K562 (cell line): Measurements from ENCODE around the gene MYO16. TPM values are rescaled to one million over a fixed set of nuclear protein-coding genes. Genes with fewer than 3 reads are reported as not detected.

Experiments used
- ATAC-seq: fragments of 200-7000 bp; cut with Tn5 transposase; 3 replicates; pipeline ENCODE4 v1.9.1; 2020; ENCODE audit warnings: moderate library complexity
- BruUV-seq: library from RNA; stranded (reverse); fragments of 400-500 nt; replicated peaks from 2 replicates; lab custom pipeline; 2021; lab: Mats Ljungman, UMichigan
- CTCF ChIA-PET: fragments of 300-600 bp; formaldehyde crosslinking; extraction: SDS; loops from one replicate; lab custom pipeline; 2021; ENCODE audit warnings: low intra/inter-chr PET ratio; lab: Yijun Ruan, JAX
- POLR2A ChIA-PET: fragments of 300-600, 350-650 bp; sonication (Branson Sonifier 250); formaldehyde crosslinking; extraction: SDS; loops from one replicate; lab custom pipeline; 2021; ENCODE audit warnings: antibody characterized with exemption, inconsistent platforms; lab: Yijun Ruan, JAX
- DNase-seq, 4 experiments: peaks; one replicate each; pipeline versions ENCODE4 v3.0.0 to v3.0.0-alpha.2; 2011 to 2018; ENCODE audit warnings: low spot score in 3 of 4, mixed read lengths in 3 of 4; ENCODE audit errors: extremely low read depth in 1 of 4
- FAIRE-seq: peaks from 2 replicates; lab custom pipeline; 2011; peaks lifted over from hg19 to GRCh38; lab: Jason Lieb, UNC
- H2AFZ ChIP-seq: 2 replicates; pipeline ENCODE4 v1.6.0; 2011; ENCODE audit warnings: low read depth, low read length, control low read depth, inconsistent platforms
- H3K27ac ChIP-seq: fragments of 200-600 bp; 3 replicates; pipeline ENCODE4 v1.8.0; 2011; ENCODE audit warnings: low read depth, mild to moderate bottlenecking, control low read depth, inconsistent platforms, low read length, moderate library complexity, mixed read lengths; ENCODE audit errors: extremely low read depth
- H3K27me3 ChIP-seq, 2 experiments: fragments of 300-600 bp in 1 of 2; 2 replicates in 1 of 2; 3 replicates in 1 of 2; pipeline versions ENCODE4 v1.6.0 to v1.8.0; 2011; ENCODE audit warnings: inconsistent platforms in 2 of 2, low read length in 2 of 2, mild to moderate bottlenecking in 1 of 2, mixed read lengths in 1 of 2, moderate library complexity in 1 of 2; ENCODE audit not compliant: control insufficient read depth in 2 of 2, insufficient read depth in 2 of 2
- H3K36me3 ChIP-seq: fragments of 300-600 bp; 3 replicates; pipeline ENCODE4 v1.8.0; 2011; ENCODE audit warnings: mild to moderate bottlenecking, low read length, inconsistent platforms; ENCODE audit not compliant: control insufficient read depth, insufficient read depth
- H3K4me1 ChIP-seq, 2 experiments: fragments of 200-600 bp in 1 of 2; replicated peaks in 1 of 2; 2 replicates in 1 of 2; 3 replicates in 1 of 2; pipeline versions ENCODE4 v1.5.1 to v1.8.0; 2011; ENCODE audit warnings: inconsistent platforms in 2 of 2, low read length in 2 of 2, mild to moderate bottlenecking in 1 of 2, mixed read lengths in 1 of 2, moderate library complexity in 1 of 2; ENCODE audit not compliant: control insufficient read depth in 2 of 2, insufficient read depth in 2 of 2
- H3K4me2 ChIP-seq: 2 replicates; pipeline ENCODE4 v1.6.1; 2011; ENCODE audit warnings: low read length, control low read depth, inconsistent platforms, mixed read lengths; ENCODE audit not compliant: insufficient read depth
- H3K4me3 ChIP-seq: fragments of 200-600 bp; sonication (generic), shearing (Covaris generic); 2 replicates; pipeline ENCODE4 v1.5.1; 2016; ENCODE audit warnings: control low read depth, inconsistent platforms
- H3K79me2 ChIP-seq: fragments of 200-600 bp; 3 replicates; pipeline ENCODE4 v1.8.0; 2011; ENCODE audit warnings: low read length, inconsistent platforms; ENCODE audit not compliant: control insufficient read depth, insufficient read depth
- H3K9ac ChIP-seq, 2 experiments: 2 replicates each; pipeline versions ENCODE4 v1.6.0 to v1.6.1; 2011; ENCODE audit warnings: low read depth in 2 of 2, low read length in 2 of 2, control low read depth in 1 of 2, inconsistent platforms in 1 of 2, mild to moderate bottlenecking in 1 of 2, mixed read lengths in 1 of 2; ENCODE audit not compliant: insufficient read depth in 1 of 2
- H3K9me1 ChIP-seq: one replicate; pipeline ENCODE4 v1.6.0; 2011; ENCODE audit warnings: inconsistent platforms, mild to moderate bottlenecking, low read length, moderate library complexity; ENCODE audit not compliant: control insufficient read depth, insufficient read depth
- H3K9me3 ChIP-seq: replicated peaks from 2 replicates; pipeline ENCODE4 v1.5.1; 2011; ENCODE audit warnings: low read depth, low read length, inconsistent platforms; ENCODE audit not compliant: control insufficient read depth, insufficient read depth
- H4K20me1 ChIP-seq: replicated peaks from 2 replicates; pipeline ENCODE4 v1.6.1; 2011; ENCODE audit warnings: low read length, inconsistent platforms, mixed read lengths; ENCODE audit not compliant: control insufficient read depth, insufficient read depth
- BRCA1 ChIP-seq, 2 experiments: fragments of 450-650 bp in 1 of 2; sonication (generic) in 1 of 2; formaldehyde crosslinking in 1 of 2; IDR thresholded peaks; 2 replicates each; pipeline versions ENCODE4 v1.5.0 to v1.6.1; 2017 to 2020; ENCODE audit warnings: mild to moderate bottlenecking in 1 of 2, missing genetic modification reagents in 1 of 2
- CBX1 ChIP-seq: sonication (generic); IDR thresholded peaks from 2 replicates; pipeline ENCODE4 v1.6.1; 2016; ENCODE audit warnings: antibody characterized with exemption, low read depth, mild to moderate bottlenecking
- DPF2 ChIP-seq: fragments of 450-650 bp; IDR thresholded peaks from 2 replicates; pipeline ENCODE4 v1.6.1; 2016
- E4F1 ChIP-seq: fragments of 250-450 bp; sonication (Bioruptor Pico); IDR thresholded peaks from 2 replicates; pipeline ENCODE4 v1.5.0; 2021; ENCODE audit warnings: mild to moderate bottlenecking, borderline replicate concordance
- KDM1A ChIP-seq, 2 experiments: fragments of 450-650 bp; IDR thresholded peaks; 2 replicates each; pipeline ENCODE4 v1.6.1; 2016; ENCODE audit warnings: mild to moderate bottlenecking in 2 of 2
- RBM14 ChIP-seq: fragments of 200-400 bp; formaldehyde crosslinking; IDR thresholded peaks from 2 replicates; pipeline ENCODE4 v1.6.1; 2018; ENCODE audit warnings: low read depth, mild to moderate bottlenecking, low read length, moderate library complexity, borderline replicate concordance; ENCODE audit not compliant: insufficient read depth
- RNF2 ChIP-seq: sonication (generic); IDR thresholded peaks from 2 replicates; pipeline ENCODE4 v1.6.1; 2016
- SMAD2 ChIP-seq: fragments of 150-350 bp; IDR thresholded peaks from 2 replicates; pipeline ENCODE4 v1.6.1; 2014; ENCODE audit warnings: low read depth, mild to moderate bottlenecking, low read length
- USF1 ChIP-seq: sonication (generic); formaldehyde crosslinking; IDR thresholded peaks from 2 replicates; pipeline ENCODE4 v1.9.0; 2022; ENCODE audit warnings: mild to moderate bottlenecking, missing genetic modification reagents
- ZNF324 ChIP-seq: fragments of 250-450 bp; sonication (Bioruptor Pico); IDR thresholded peaks from 2 replicates; pipeline ENCODE4 v1.4.0; 2020; ENCODE audit warnings: mild to moderate bottlenecking
- ZNF395 ChIP-seq: fragments of 200-800 bp; sonication (Bioruptor generic); IDR thresholded peaks from 2 replicates; pipeline ENCODE4 v1.6.1; 2017; ENCODE audit warnings: missing genetic modification characterization, missing compliant biosample characterization
- ZNF561 ChIP-seq: fragments of 450-650 bp; formaldehyde crosslinking; conservative IDR thresholded peaks from 2 replicates; pipeline ENCODE4 v1.4.0; 2020; ENCODE audit warnings: mild to moderate bottlenecking, moderate library complexity
- ZNF79 ChIP-seq: fragments of 250-450 bp; sonication (Bioruptor Pico); IDR thresholded peaks from 2 replicates; pipeline ENCODE4 v1.4.0; 2020; ENCODE audit warnings: low read depth, mild to moderate bottlenecking, moderate library complexity
- WGBS: fragments of 100-300 bp; shearing (Covaris generic); methylation state at CpG from one replicate; pipeline ENCODE4 v1.1.6; 2016; ENCODE audit warnings: low coverage, mixed read lengths; ENCODE audit not compliant: insufficient coverage; ENCODE audit errors: missing lambda C conversion rate; 5-methylcytosine and 5-hydroxymethylcytosine counted together
- in situ Hi-C: fragments of 300-500 bp; cut with MboI; formaldehyde crosslinking; loops from 4 replicates; pipeline ENCODE4 v1.15.0; 2018; ENCODE audit warnings: inconsistent platforms, mixed read lengths
- intact Hi-C: fragments of 100-400 bp; cut with micrococcal nuclease; formaldehyde crosslinking; loops from 2 replicates; pipeline ENCODE4 v1.14.2; 2022
- polyA plus RNA-seq, 8 experiments: library from polyadenylated mRNA; depleted of rRNA in 4 of 8; stranded (reverse) in 5 of 8; unstranded in 3 of 8; fragments of >200 nt; fragmentation: Nextera tagmentation in 2 of 8; fragmentation: Illumina TruSeq in 1 of 8; extraction: Ambion mirVana in 2 of 8; extraction: Trizol in 1 of 8; gene quantifications; 2 replicates each; pipeline versions ENCODE4 v1.2.1 to v1.2.3, GENCODE V29; 2011 to 2014; ENCODE audit warnings: inconsistent platforms in 1 of 8, missing spikeins in 1 of 8
- total RNA-seq, 7 experiments: library from RNA; depleted of rRNA in 6 of 7; stranded (reverse); fragments of >200 nt in 6 of 7; fragmentation: Illumina TruSeq in 2 of 7; extraction: Trizol in 2 of 7; gene quantifications; 2 replicates each; pipeline versions ENCODE4 v1.2.1 to v1.2.3, GENCODE V29; 2011 to 2021; ENCODE audit warnings: low replicate concordance in 1 of 7

Gene MYO16
- total and polyA plus RNA-seq, 9 of the 15 experiments (the other 6 are each of a cell fraction or from before 2014, with no cell fraction given), result 4.3 to 45.7 (median 12.1) TPM

GRCh38 chr13:108624979-108625378, 4.4 kb upstream of the MYO16 start:
- Histone ChIP-seq H3K27ac (no peak overlapping the region), H3K4me3 (no peak overlapping the region), H2AFZ (no peak overlapping the region), H3K36me3 (no peaks in the 10 kb centered on the region), H3K9me3 (no peaks in the 10 kb centered on the region), H3K4me1 (no peaks in the 10 kb centered on the region; a peak in 2 of 5 replicates), H3K9ac (no peak overlapping the region), H3K79me2 (no peaks in the 10 kb centered on the region), H3K9me1 (no peaks in the 10 kb centered on the region), H4K20me1 (no peaks in the 10 kb centered on the region), H3K27me3 (no peaks in the 10 kb centered on the region), H3K4me2 (no peak overlapping the region)
- TF ChIP-seq RNF2 (no peak), CBX1 (no peak), ZNF561 (CRISPR knock-in tag) (no peak), ZNF324 (peak; percentile 84)
- CTCF ChIA-PET, result no interaction called here
- POLR2A ChIA-PET, result no interaction called here
- ATAC-seq (no peak), FAIRE-seq (no peak), DNase-seq (no peak)
- in situ Hi-C loops, result no loop called here
- 34% methylated on average over 3 of the region's 4 CpGs for WGBS
- BruUV-seq, result no TSS peak
- intact Hi-C loops, result no loop called here

GRCh38 chr13:108629988-108630387, 577 bp downstream of the MYO16 start:
- H3K4me3 ChIP-seq, result no peak overlapping the region
- intact Hi-C loops, result no loop called here
- H3K4me2 ChIP-seq, result no peak overlapping the region
- CTCF ChIA-PET, result no interaction called here
- H3K36me3 ChIP-seq, result no peaks in the 10 kb centered on the region
- no peak overlapping the region for H3K27ac ChIP-seq
- POLR2A ChIA-PET, result no interaction called here
- no peaks in the 10 kb centered on the region for H3K9me1 ChIP-seq
- no peak overlapping the region for H2AFZ ChIP-seq
- H4K20me1 ChIP-seq, result no peaks in the 10 kb centered on the region
- no TSS peak for BruUV-seq
- no peak for FAIRE-seq
- no peaks in the 10 kb centered on the region for H3K79me2 ChIP-seq
- 75% methylated on average over 1 of the region's 1 CpG for WGBS
- H3K27me3 ChIP-seq, result no peaks in the 10 kb centered on the region
- H3K4me1 ChIP-seq, result no peaks in the 10 kb centered on the region; a peak in 3 of 5 replicates
- DNase-seq, result no peak
- in situ Hi-C loops, result no loop called here
- no peak for ATAC-seq
- H3K9me3 ChIP-seq, result no peaks in the 10 kb centered on the region
- H3K9ac ChIP-seq, result no peak overlapping the region
- TF ChIP-seq KDM1A (IDR thresholded peaks at IDR 0.05) (no peak), ZNF395 (CRISPR knock-in tag) (no peak), BRCA1 (IDR thresholded peaks at IDR 0.05) (no peak), BRCA1 (CRISPR knock-in tag; IDR thresholded peaks at IDR 0.05) (no peak), DPF2 (no peak), USF1 (no peak), E4F1 (CRISPR knock-in tag) (no peak), ZNF79 (CRISPR knock-in tag) (no peak), SMAD2 (no peak), RBM14 (no peak)
